Measurements from ENCODE around the gene SMIM29.

Gene SMIM29

DNA sequence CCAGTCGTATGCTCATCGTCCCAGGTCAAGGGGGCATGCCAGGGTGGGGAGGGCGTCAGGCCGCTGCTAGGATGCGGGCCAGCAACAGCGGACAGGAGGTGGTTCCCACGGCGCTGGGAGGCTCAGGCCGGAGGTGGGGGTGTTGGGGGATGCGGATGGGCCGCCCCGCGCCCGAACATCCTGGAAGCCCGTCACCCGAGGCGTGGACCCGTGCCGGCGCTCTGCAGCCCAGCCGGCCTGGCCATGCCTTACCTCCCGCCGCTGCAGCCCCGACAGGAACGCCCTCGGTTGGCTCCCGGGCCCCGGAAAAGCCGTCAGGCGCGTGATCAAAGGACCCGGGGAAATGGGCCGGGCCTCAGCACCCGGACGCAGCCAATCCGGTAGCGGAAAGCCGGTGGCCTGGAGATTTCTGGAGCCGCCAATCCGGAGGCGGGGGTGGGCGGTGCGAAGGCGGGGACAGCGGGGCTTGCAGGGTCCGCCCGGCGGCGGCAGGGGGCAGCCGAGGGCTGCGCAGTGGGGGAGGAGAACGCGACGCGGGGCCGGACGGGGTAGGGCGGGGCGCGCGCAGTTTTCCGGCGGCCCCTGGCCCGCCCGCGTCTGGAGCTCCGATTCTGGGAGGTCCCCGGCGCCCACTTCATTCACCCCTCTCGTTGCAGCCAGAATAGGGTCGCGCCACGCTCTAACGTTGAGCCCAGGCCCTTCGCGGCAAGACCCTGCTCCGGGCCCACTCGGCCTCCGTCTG is at the start of gene SMIM29:
TSS of gene SMIM29 (minus strand) at position 280 of the 742 bp plus-strand sequence. CDS start 1,215 bp downstream, outside the sequence.
- DNase-seq (ENCODE audit: extremely low read depth, low read depth), result peak; percentile 78
- TF ChIP-seq, protein P1, sequence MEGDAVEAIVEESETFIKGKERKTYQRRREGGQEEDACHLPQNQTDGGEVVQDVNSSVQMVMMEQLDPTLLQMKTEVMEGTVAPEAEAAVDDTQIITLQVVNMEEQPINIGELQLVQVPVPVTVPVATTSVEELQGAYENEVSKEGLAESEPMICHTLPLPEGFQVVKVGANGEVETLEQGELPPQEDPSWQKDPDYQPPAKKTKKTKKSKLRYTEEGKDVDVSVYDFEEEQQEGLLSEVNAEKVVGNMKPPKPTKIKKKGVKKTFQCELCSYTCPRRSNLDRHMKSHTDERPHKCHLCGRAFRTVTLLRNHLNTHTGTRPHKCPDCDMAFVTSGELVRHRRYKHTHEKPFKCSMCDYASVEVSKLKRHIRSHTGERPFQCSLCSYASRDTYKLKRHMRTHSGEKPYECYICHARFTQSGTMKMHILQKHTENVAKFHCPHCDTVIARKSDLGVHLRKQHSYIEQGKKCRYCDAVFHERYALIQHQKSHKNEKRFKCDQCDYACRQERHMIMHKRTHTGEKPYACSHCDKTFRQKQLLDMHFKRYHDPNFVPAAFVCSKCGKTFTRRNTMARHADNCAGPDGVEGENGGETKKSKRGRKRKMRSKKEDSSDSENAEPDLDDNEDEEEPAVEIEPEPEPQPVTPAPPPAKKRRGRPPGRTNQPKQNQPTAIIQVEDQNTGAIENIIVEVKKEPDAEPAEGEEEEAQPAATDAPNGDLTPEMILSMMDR (IDR thresholded peaks at IDR 0.05; ENCODE audit: low read depth, low read length), result peak; percentile 68

DNA sequence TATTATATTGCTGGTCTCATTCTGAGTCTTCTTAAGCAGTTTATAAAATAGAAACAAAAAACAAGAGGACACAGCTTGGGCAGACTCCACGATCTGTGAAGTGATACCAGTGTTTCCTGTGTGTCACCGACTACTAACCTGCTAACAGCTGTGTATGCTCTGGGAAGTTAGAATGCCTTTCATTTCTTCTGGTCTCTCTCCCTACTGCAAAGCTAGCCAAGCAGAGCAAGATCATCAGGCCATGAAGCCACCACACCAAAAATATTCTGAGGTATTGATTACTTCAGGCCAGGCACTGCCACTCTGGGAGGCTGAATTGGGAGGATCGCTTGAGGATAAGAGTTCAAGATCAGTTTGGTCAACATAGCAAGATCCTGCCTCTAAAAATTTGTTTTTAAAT is 46.9 kb upstream of the SMIM29 start:
- TF ChIP-seq, protein P1 (IDR thresholded peaks at IDR 0.05; ENCODE audit: low read depth, low read length), result no peak
- DNase-seq (ENCODE audit: extremely low read depth, low read depth), result no peak

DNA sequence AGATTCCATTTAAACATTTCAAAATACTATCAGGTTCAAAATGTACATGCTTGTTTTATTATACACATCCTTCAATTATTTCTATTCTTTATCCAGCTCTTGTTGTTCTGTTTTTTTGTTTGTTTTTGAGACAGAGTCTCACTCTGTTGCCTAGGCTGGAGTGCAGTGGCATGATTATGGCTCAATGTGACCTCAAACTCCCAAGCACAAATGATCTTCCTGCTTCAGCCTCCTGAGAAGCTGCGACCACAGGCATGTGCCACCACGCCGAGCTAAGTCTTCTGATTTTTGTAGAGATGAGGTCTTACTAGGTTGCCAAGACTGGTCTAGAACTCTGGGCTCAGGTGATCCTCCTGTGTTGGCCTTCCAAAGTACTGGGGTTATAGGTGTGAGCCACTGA is 44.1 kb upstream of the SMIM29 start:
- DNase-seq (ENCODE audit: extremely low read depth, low read depth), result no peak
- TF ChIP-seq, protein P1 (IDR thresholded peaks at IDR 0.05; ENCODE audit: low read depth, low read length), result no peak

DNA sequence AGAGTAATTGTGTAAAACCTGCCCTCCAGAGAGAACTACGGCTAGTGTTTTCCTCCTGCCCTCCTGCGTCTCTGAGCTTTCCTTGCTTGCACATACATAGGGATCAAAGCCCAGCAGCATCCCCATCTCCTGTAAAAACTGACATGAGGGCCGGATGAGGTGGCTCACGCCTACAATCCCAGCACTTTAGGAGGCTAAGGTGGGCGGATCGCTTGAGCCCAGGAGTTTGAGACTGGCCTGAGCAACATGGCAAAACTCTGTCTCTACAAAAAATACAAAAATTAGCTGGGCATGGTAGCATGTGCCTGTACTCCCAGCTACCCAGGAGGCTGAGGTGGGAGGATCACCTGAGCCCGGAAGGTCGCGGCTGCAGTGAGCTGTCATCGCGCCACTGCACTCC is 40.3 kb upstream of the SMIM29 start:
- TF ChIP-seq, protein P1 (IDR thresholded peaks at IDR 0.05; ENCODE audit: low read depth, low read length), result no peak
- no peak for DNase-seq (ENCODE audit: extremely low read depth, low read depth)

DNA sequence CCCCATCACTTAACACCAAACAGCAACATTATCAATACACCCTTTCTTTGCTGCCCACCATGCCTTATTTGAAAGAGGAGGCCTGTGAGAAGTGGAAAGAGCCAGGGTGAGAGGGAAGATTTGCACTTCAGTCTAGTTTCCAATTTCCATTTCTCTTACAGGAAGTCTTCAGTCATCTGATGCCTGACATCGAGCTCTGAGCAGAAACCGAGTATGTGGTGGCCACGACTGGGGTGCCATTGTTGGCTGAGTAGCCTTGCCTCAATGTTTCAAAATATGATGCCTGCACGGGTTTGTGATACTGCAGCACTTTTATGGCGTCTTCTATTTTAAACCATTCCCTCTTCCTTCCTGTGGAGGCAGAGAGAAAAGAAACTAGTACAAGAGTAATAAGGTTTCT is 39.8 kb upstream of the SMIM29 start:
- no peak for DNase-seq (ENCODE audit: extremely low read depth, low read depth)
- TF ChIP-seq, protein P1 (IDR thresholded peaks at IDR 0.05; ENCODE audit: low read depth, low read length), result no peak

DNA sequence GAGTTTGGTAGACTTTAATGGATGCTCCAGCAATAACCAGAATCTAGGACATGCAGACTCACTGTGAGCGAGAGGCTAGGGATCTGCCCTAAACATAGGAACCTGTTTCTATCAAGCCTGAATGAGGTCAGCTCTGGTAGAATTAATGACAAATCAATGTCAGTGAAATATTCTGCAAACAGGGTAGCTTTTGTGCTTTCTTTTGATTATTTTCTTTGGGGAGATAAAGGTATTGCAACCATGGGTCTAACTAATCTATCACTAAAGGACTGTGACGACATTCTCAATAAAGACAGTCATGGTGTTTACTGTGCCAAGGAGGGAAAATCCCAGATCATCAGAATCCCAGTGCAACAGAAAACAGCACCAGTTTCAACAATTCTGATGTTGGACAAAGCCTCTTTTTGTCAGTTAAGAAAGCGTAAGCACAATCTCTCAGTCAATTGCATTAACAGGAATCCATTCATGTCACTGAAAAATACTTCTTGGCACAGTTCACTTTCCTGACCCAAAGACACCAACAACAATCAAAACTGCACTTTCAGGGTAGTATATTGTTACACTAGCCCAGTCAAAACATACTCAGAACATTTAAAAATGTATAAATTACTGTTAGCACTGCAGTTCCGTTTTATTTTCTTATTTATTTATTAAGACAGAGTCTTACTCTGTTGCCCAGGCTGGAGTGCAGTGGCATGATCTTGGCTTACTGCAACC is 36.8 kb upstream of the SMIM29 start:
- DNase-seq (ENCODE audit: extremely low read depth, low read depth), result no peak
- TF ChIP-seq, protein P1 (IDR thresholded peaks at IDR 0.05; ENCODE audit: low read depth, low read length), result no peak

Measured in AG09319 (cell line).